Parathyroid adenoma (tissue), 2 donors: ENCODE results near the gene ADAMTSL5.

Experiments
- H2AFZ ChIP-seq: fragments of 300-600 bp; sonication (generic); one replicate; pipeline ENCODE4 v1.7.0; 2017; ENCODE audit warnings: antibody characterized with exemption, mild to moderate bottlenecking
- H3K27ac ChIP-seq: fragments of 300-600 bp; sonication (generic); one replicate; pipeline ENCODE4 v1.7.0; 2017
- H3K27me3 ChIP-seq: fragments of 300-600 bp; sonication (generic); one replicate; pipeline ENCODE4 v1.7.0; 2017; ENCODE audit warnings: low read length; ENCODE audit not compliant: control insufficient read depth, insufficient read depth
- H3K36me3 ChIP-seq: fragments of 300-600 bp; sonication (generic); one replicate; pipeline ENCODE4 v1.7.0; 2017; ENCODE audit warnings: low read length; ENCODE audit not compliant: control insufficient read depth, insufficient read depth
- H3K4me1 ChIP-seq: fragments of 300-600 bp; sonication (generic); one replicate; pipeline ENCODE4 v1.7.0; 2017; ENCODE audit warnings: control low read depth
- H3K4me2 ChIP-seq: fragments of 300-600 bp; sonication (generic); one replicate; pipeline ENCODE4 v1.7.0; 2017; ENCODE audit warnings: low read length
- H3K4me3 ChIP-seq: fragments of 300-600 bp; sonication (generic); one replicate; pipeline ENCODE4 v1.7.0; 2017; ENCODE audit warnings: low read depth, low read length
- H3K79me2 ChIP-seq: fragments of 300-600 bp; sonication (generic); one replicate; pipeline ENCODE4 v1.7.0; 2017; ENCODE audit warnings: control low read depth
- H3K9ac ChIP-seq: fragments of 300-600 bp; sonication (generic); one replicate; pipeline ENCODE4 v1.7.0; 2017; ENCODE audit warnings: mild to moderate bottlenecking
- H3K9me3 ChIP-seq: fragments of 300-600 bp; sonication (generic); one replicate; pipeline ENCODE4 v1.7.0; 2017; ENCODE audit warnings: low read length; ENCODE audit not compliant: control insufficient read depth
- CTCF ChIP-seq: fragments of 300-600 bp; sonication (generic); IDR thresholded peaks from one replicate; pipeline ENCODE4 v1.7.0; 2017; ENCODE audit warnings: antibody characterized with exemption, mild to moderate bottlenecking
- donor health status: primary hyperparathyroidism.

ADAMTSL5 gene

GRCh38 chr19:1526066-1526778 is 13.4 kb upstream of the ADAMTSL5 start:
- H3K9me3 ChIP-seq: no peaks in the 10 kb centered on the region
- H3K4me3 ChIP-seq: no peak overlapping the region
- no peak overlapping the region for H3K27ac ChIP-seq
- no peaks in the 10 kb centered on the region for H3K79me2 ChIP-seq
- TF ChIP-seq CTCF: no peak
- H3K9ac ChIP-seq: no peak overlapping the region
- H2AFZ ChIP-seq: no peak overlapping the region
- H3K4me2 ChIP-seq: no peak overlapping the region
- H3K4me1 ChIP-seq: no peaks in the 10 kb centered on the region
- no peaks in the 10 kb centered on the region for H3K27me3 ChIP-seq
- H3K36me3 ChIP-seq: no peaks in the 10 kb centered on the region

GRCh38 chr19:1525343-1525742 is 12.5 kb upstream of the ADAMTSL5 start:
- H3K27me3 ChIP-seq: no peaks in the 10 kb centered on the region
- TF ChIP-seq CTCF: no peak

GRCh38 chr19:1524972-1525325 is 12.1 kb upstream of the ADAMTSL5 start:
- H3K9me3 ChIP-seq: no peaks in the 10 kb centered on the region
- H2AFZ ChIP-seq: no peak overlapping the region
- no peaks in the 10 kb centered on the region for H3K27me3 ChIP-seq
- no peak overlapping the region for H3K4me3 ChIP-seq
- no peaks in the 10 kb centered on the region for H3K79me2 ChIP-seq
- no peak overlapping the region for H3K27ac ChIP-seq
- no peak for TF ChIP-seq CTCF
- H3K4me1 ChIP-seq: no peaks in the 10 kb centered on the region
- H3K4me2 ChIP-seq: no peak overlapping the region
- H3K9ac ChIP-seq: no peak overlapping the region
- H3K36me3 ChIP-seq: no peaks in the 10 kb centered on the region

More at GRCh38 chr19:1525343-1525742, 12.5 kb upstream of the ADAMTSL5 start:
- Histone ChIP-seq H3K4me1 (no peaks in the 10 kb centered on the region), H2AFZ (no peak overlapping the region), H3K9me3 (no peaks in the 10 kb centered on the region), H3K4me2 (no peak overlapping the region), H3K9ac (no peak overlapping the region), H3K27ac (no peak overlapping the region), H3K36me3 (no peaks in the 10 kb centered on the region), H3K4me3 (no peak overlapping the region), H3K79me2 (no peaks in the 10 kb centered on the region)

- TF ChIP-seq CTCF: no peak
- peak overlapping the region; percentile 35 for H3K4me2 ChIP-seq
- no peaks in the 10 kb centered on the region for H3K27me3 ChIP-seq
- H3K27ac ChIP-seq: no peak overlapping the region
- no peak overlapping the region for H3K9ac ChIP-seq
- H3K36me3 ChIP-seq: no peaks in the 10 kb centered on the region
- no peak overlapping the region for H3K4me3 ChIP-seq
- H3K9me3 ChIP-seq: no peaks in the 10 kb centered on the region
- H3K4me1 ChIP-seq: no peaks in the 10 kb centered on the region
- no peak overlapping the region for H2AFZ ChIP-seq
- H3K79me2 ChIP-seq: no peaks in the 10 kb centered on the region
These were observed 11.6 kb upstream of the ADAMTSL5 start for GRCh38 chr19:1524287-1524971.
